Brain microvascular endothelial cell (primary cell): ENCODE results near the gene THBS1.
A peak's percentile ranks its signal among the peaks of the same experiment; 100 is the strongest.

Experiments used
- DNase-seq: peaks from one replicate; pipeline ENCODE4 v3.0.0-alpha.2; 2020
- H3K27ac ChIP-seq: fragments of 250-450 bp; sonication (Bioruptor Pico); 2 replicates; pipeline ENCODE4 v1.5.1; 2020; ENCODE audit warnings: mild to moderate bottlenecking, moderate library complexity
- H3K27me3 ChIP-seq: fragments of 250-450 bp; sonication (Bioruptor Pico); replicated peaks from 2 replicates; pipeline ENCODE4 v1.5.1; 2020; ENCODE audit warnings: mild to moderate bottlenecking
- H3K36me3 ChIP-seq: fragments of 250-450 bp; sonication (Bioruptor Pico); replicated peaks from 2 replicates; pipeline ENCODE4 v1.5.1; 2020; ENCODE audit warnings: mild to moderate bottlenecking
- H3K4me3 ChIP-seq: 2 replicates; pipeline ENCODE4 v1.5.1; 2011; ENCODE audit warnings: low read depth, mild to moderate bottlenecking, control low read depth, low read length, moderate library complexity
- in situ Hi-C: cut with HindIII; loops from 2 replicates; pipeline ENCODE4 v1.10.0; 2017; ENCODE audit warnings: low sequenced_read_pairs, low pct_ligation_motif_present
- TF ChIP-seq, protein P1 (sequence below): IDR thresholded peaks from 2 replicates; pipeline ENCODE4 v1.5.1; 2011; ENCODE audit warnings: low read depth, mild to moderate bottlenecking, moderate library complexity, low read length, control low read depth, inconsistent platforms; ENCODE audit errors: missing control alignments

The THBS1 gene

DNA sequence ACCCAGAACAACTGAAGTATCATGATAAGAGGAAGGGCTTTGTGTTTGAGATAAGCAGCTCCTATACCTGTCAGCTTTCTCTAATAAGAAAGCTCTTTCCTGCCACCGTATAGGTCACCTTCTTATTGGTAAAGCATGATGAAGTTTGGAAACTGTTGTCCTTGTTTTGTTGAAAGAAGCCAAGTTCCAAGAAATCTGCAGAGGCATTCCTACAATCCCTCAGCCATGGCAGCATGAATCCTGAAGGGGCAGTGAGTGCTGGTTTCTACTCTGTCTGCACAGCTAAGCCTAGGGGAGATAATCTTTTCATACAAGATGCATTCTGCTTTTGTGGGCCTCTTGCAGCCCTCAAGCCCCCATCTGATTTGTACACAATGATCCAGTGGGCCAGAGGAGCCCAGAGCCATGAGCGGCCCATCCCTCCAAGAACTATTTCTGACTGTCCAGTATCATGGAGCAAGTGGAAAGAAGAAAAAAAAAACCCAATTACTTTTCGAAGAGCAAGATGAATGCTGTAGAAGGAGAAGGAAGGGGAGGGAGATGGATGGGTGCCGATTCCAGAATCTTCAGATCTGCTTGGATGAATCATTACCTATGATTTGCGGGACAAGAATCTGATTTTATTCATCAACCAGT lies 1.9 kb upstream of the THBS1 start:
- peaks cover 17% of the 10 kb centered on the region for H3K36me3 ChIP-seq
- no peak overlapping the region for H3K4me3 ChIP-seq
- in situ Hi-C loops: no loop called here
- no peak for DNase-seq
- H3K27me3 ChIP-seq: no peaks in the 10 kb centered on the region
- H3K27ac ChIP-seq: peak overlapping the region; percentile 92
- TF ChIP-seq, protein P1, sequence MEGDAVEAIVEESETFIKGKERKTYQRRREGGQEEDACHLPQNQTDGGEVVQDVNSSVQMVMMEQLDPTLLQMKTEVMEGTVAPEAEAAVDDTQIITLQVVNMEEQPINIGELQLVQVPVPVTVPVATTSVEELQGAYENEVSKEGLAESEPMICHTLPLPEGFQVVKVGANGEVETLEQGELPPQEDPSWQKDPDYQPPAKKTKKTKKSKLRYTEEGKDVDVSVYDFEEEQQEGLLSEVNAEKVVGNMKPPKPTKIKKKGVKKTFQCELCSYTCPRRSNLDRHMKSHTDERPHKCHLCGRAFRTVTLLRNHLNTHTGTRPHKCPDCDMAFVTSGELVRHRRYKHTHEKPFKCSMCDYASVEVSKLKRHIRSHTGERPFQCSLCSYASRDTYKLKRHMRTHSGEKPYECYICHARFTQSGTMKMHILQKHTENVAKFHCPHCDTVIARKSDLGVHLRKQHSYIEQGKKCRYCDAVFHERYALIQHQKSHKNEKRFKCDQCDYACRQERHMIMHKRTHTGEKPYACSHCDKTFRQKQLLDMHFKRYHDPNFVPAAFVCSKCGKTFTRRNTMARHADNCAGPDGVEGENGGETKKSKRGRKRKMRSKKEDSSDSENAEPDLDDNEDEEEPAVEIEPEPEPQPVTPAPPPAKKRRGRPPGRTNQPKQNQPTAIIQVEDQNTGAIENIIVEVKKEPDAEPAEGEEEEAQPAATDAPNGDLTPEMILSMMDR: peak; percentile 56

DNA sequence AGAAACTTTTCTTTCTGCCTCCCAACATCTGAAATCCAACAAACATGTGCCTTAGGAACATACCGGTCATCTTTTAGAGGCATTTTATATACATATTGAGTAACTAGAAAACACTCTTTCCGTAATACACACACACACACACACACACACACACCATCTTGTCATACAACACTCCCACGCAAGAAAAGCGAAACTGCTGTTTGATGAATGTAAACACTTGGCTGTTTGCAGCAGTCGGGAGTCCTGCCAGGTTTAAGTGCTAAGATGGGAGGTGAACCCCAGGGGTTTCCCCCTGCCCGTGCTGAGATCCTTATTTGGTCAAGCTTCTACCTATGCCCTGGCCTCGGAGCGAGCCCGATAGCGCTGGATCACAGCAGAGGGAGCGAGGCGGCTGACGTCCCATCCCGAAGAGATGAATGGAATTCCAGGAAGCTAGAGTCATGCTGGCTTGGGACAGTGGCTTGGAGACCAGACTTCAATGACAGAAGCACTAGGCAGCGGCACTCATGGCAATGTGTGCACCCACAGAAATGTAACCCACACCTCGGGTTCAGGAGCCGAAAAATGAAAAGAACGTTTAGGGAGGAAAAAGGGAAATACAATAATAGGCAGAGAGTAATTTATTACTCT lies 1.3 kb upstream of the THBS1 start:
- TF ChIP-seq, protein P1: no peak
- Histone ChIP-seq H3K27me3 (no peaks in the 10 kb centered on the region), H3K4me3 (peak overlapping the region; percentile 63), H3K27ac (peak overlapping the region; percentile 92), H3K36me3 (peaks cover 23% of the 10 kb centered on the region)
- in situ Hi-C loops: no loop called here
- peak; percentile 90 for DNase-seq

DNA sequence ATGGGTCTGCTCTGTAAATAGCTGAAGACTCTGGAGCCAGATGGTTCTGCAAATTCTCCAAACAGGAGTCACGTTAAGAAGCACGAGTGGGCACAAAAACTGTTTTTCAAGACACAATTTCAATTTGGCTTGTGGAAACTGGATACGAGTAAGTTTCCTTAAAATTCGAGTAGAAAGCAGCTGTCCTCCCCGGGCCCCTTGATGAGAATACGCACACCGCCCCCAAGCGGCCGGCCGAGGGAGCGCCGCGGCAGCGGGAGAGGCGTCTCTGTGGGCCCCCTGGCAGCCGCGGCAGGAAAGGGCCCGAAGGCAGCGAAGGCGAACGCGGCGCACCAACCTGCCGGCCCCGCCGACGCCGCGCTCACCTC lies 778 bp upstream of the THBS1 start:
- TF ChIP-seq, protein P1: peak; percentile 84
- peaks cover 28% of the 10 kb centered on the region for H3K36me3 ChIP-seq
- H3K27ac ChIP-seq: peak overlapping the region; percentile 92
- in situ Hi-C loops: no loop called here
- H3K4me3 ChIP-seq: peak overlapping the region; percentile 78
- H3K27me3 ChIP-seq: no peaks in the 10 kb centered on the region
- peak; percentile 93 for DNase-seq

DNA sequence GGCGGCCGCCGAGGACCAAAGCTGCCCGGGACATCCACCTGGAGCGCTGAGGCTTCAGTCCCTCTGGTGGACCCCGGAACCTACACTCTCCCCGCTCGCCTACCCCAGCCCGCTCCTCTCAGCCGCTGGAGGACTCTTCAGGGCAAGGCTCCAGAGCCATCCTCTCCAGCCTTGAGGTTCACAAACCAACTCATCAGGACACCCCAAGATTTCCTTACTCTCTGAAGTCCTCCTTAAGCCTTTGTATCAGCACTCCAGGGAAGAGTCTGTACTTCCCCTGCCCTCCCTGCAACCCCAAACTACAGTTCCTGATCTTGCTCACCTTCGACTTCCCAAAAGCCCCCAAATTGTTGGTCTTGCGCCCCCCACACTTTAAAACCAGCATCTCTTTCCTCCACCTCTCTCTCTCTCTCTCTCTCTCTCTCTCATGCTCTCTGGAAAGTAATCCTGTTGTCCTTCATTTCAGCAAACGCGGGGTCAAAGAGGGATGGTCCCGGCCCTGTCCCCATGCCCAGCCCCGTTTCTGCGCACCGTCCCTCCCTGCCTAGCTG lies 438 bp downstream of the THBS1 start:
- TF ChIP-seq, protein P1: no peak
- Histone ChIP-seq H3K4me3 (peak overlapping the region; percentile 78), H3K27ac (peak overlapping the region; percentile 92), H3K27me3 (no peaks in the 10 kb centered on the region), H3K36me3 (peaks cover 40% of the 10 kb centered on the region)
- DNase-seq: no peak
- in situ Hi-C loops: no loop called here

DNA sequence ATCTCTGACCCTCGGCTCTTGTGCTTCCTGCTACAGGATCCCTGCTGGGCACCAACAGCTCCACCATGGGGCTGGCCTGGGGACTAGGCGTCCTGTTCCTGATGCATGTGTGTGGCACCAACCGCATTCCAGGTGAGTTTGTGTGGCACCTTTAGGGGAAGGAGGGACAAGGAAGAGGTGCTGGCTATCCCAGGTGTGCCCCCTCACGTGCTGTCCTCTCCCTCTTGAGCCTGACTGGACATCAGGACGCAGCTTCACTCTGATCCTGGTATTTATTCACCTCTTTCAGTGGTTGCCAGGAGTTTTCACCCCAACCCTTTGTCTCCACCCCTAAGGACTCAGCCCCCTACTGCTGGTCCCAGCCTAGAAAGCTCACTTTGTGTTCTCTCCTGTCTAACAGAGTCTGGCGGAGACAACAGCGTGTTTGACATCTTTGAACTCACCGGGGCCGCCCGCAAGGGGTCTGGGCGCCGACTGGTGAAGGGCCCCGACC lies 960 bp downstream of the THBS1 start:
- TF ChIP-seq, protein P1: peak; percentile 71
- in situ Hi-C loops: no loop called here
- Histone ChIP-seq H3K36me3 (peaks cover 45% of the 10 kb centered on the region), H3K4me3 (peak overlapping the region; percentile 78), H3K27ac (peak overlapping the region; percentile 92), H3K27me3 (no peaks in the 10 kb centered on the region)
- no peak for DNase-seq
